ENCODE measurements around the gene DCAF7. TPM values are rescaled to one million over a fixed set of nuclear protein-coding genes. Genes with fewer than 3 reads are reported as not detected.
A peak's percentile ranks its signal among the peaks of the same experiment; 100 is the strongest.

The DCAF7 gene
- total and polyA plus RNA-seq, 2 experiments from 2014 or later: 55.1 to 56.7 TPM

- TF ChIP-seq CTCF (IDR thresholded peaks at IDR 0.05; ENCODE audit: low read depth, low read length): no peak
- H3K27me3 ChIP-seq: no peaks in the 10 kb centered on the region
- H3K27ac ChIP-seq: no peak overlapping the region
- no peaks in the 10 kb centered on the region for H3K36me3 ChIP-seq
- no peak for DNase-seq (ENCODE audit: low read depth in 1 of 2, low spot score in 1 of 2)
- H3K4me1 ChIP-seq (ENCODE audit: low read depth): no peaks in the 10 kb centered on the region
- no peak overlapping the region for H3K4me3 ChIP-seq
- no peaks in the 10 kb centered on the region for H3K9me3 ChIP-seq (ENCODE audit: low read depth)
Observed at GRCh38 chr17:63563339-63563738, 13.1 kb downstream of the DCAF7 start.

- H3K4me3 ChIP-seq: no peak overlapping the region
- no peaks in the 10 kb centered on the region for H3K4me1 ChIP-seq (ENCODE audit: low read depth)
- no peaks in the 10 kb centered on the region for H3K36me3 ChIP-seq
- DNase-seq (ENCODE audit: low read depth in 1 of 2, low spot score in 1 of 2): no peak
- no peaks in the 10 kb centered on the region for H3K27me3 ChIP-seq
- TF ChIP-seq CTCF (IDR thresholded peaks at IDR 0.05; ENCODE audit: low read depth, low read length): no peak
- no peaks in the 10 kb centered on the region for H3K9me3 ChIP-seq (ENCODE audit: low read depth)
- H3K27ac ChIP-seq: no peak overlapping the region
Observed at GRCh38 chr17:63564562-63564961, 14.3 kb downstream of the DCAF7 start.

GRCh38 chr17:63567229-63567628, 17.0 kb downstream of the DCAF7 start:
- Histone ChIP-seq H3K9me3 (ENCODE audit: low read depth) (no peaks in the 10 kb centered on the region), H3K36me3 (no peaks in the 10 kb centered on the region), H3K27me3 (no peaks in the 10 kb centered on the region), H3K4me1 (ENCODE audit: low read depth) (peaks cover 12% of the 10 kb centered on the region), H3K27ac (no peak overlapping the region), H3K4me3 (no peak overlapping the region)
- DNase-seq (ENCODE audit: low read depth in 1 of 2, low spot score in 1 of 2): no peak
- no peak for TF ChIP-seq CTCF (IDR thresholded peaks at IDR 0.05; ENCODE audit: low read depth, low read length)

GRCh38 chr17:63568563-63568962, 18.3 kb downstream of the DCAF7 start:
- no peak for TF ChIP-seq CTCF (IDR thresholded peaks at IDR 0.05; ENCODE audit: low read depth, low read length)
- Histone ChIP-seq H3K27ac (peak overlapping the region; percentile 22), H3K27me3 (no peaks in the 10 kb centered on the region), H3K36me3 (no peaks in the 10 kb centered on the region), H3K4me3 (no peak overlapping the region), H3K9me3 (ENCODE audit: low read depth) (no peaks in the 10 kb centered on the region), H3K4me1 (ENCODE audit: low read depth) (peaks cover 16% of the 10 kb centered on the region)
- no peak for DNase-seq (ENCODE audit: low read depth in 1 of 2, low spot score in 1 of 2)

GRCh38 chr17:63571632-63572310, 21.5 kb downstream of the DCAF7 start:
- no peaks in the 10 kb centered on the region for H3K9me3 ChIP-seq (ENCODE audit: low read depth)
- DNase-seq (ENCODE audit: low read depth in 1 of 2, low spot score in 1 of 2): peak; percentile 45 to 60
- H3K27ac ChIP-seq: peak overlapping the region; percentile 83
- H3K36me3 ChIP-seq: no peaks in the 10 kb centered on the region
- peaks cover 16% of the 10 kb centered on the region for H3K4me1 ChIP-seq (ENCODE audit: low read depth)
- H3K27me3 ChIP-seq: no peaks in the 10 kb centered on the region
- H3K4me3 ChIP-seq: no peak overlapping the region
- no peak for TF ChIP-seq CTCF (IDR thresholded peaks at IDR 0.05; ENCODE audit: low read depth, low read length)
